Stimulated activated CD8-positive, alpha-beta memory T cell treated with anti-CD3 and anti-CD28 coated beads, Interleukin-2, amount 100 ng/mL, for 48 hours (primary cell): ENCODE measurements around the gene MPO.
A peak's percentile ranks its signal among the peaks of the same experiment; 100 is the strongest.

Experiments
- DNase-seq, 2 donors: peaks; one replicate each; pipeline ENCODE4 v3.0.0-alpha.2; 2020; ENCODE audit warnings: low read depth in 2 of 2

MPO gene

DNA sequence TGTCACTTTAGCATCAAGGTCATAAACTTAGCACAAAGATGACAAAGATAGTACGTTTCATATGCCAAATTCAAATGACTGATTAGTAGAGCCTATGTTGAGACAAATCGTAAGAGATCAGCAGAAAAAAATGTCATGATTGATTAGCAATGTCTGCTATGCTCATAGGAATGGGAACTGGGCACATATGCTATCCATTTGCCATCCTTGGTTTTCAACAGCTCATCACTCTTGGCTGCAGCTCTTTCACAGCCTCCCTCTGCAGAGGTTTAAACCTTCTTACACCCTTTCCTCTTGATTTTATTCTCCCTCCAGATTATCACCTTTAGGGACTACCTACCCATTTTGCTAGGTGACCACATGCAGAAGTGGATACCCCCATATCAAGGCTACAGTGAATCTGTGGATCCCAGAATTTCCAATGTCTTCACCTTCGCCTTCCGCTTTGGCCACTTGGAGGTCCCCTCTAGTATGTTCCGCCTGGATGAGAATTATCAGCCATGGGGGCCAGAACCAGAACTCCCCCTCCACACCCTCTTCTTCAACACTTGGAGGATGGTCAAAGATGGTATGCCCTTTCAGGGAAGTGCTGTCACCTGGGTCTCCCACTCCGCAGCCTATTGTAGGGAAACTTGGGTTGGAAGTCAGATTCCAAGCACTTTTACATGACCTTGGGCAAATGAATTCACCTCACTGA lies 16.2 kb downstream of the MPO start:
- no peak for DNase-seq

DNA sequence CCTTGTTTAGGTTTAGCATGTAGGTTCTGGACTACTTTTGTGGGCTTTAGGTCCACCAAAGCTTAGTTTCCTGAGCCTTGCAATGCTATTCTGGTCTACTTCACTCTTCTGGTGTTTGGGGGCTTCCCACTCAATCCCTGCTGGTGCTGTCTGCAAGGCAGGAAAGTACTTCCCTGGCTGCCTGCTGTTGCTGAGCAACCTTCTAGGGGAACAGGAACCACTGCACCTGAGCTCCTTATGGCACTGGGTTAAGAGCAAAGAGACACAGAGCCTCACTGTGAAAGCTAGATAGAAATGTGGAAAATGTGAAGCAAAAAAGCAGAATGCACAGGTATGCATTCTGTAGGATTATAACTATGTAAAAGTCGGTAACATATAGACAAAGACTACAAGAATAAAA lies 17.0 kb downstream of the MPO start:
- no peak for DNase-seq

DNA sequence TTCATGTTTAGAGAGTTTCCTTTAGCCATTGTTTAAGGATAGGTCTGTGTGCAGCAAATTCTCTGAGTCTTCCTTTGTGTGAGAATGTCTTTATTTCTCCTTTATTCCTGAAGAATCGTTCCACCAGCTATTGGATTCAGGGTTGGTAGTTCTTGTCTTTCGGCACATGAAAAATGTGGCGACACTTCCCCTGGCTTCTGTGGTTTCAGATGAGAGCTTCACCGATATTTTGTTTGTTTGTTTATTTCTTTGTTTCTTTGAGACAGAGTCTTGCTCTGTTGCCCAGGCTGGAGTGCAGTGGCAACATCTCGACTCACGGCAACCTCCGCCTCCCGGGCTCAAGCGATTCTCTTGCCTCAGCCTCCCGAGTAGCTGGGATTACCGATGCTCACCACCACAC lies 18.6 kb downstream of the MPO start:
- DNase-seq = no peak

GRCh38 chr17:58254803-58255202 lies 25.9 kb downstream of the MPO start:
- no peak for DNase-seq

- DNase-seq = no peak
These were observed 27.7 kb downstream of the MPO start for GRCh38 chr17:58253082-58253481.

DNA sequence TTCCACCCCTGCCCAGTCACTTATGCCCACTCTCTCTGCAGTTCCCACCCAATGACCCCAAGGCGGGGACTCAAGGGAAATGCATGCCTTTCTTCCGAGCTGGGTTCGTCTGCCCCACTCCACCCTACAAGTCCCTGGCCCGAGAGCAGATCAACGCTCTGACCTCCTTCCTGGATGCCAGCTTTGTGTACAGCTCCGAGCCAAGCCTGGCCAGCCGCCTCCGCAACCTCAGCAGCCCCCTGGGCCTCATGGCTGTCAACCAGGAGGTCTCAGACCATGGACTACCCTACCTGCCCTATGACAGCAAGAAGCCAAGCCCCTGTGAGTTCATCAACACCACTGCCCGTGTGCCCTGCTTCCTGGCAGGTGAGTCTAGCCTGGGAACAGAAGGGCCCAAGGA lies 28.6 kb downstream of the MPO start:
- no peak for DNase-seq

DNA sequence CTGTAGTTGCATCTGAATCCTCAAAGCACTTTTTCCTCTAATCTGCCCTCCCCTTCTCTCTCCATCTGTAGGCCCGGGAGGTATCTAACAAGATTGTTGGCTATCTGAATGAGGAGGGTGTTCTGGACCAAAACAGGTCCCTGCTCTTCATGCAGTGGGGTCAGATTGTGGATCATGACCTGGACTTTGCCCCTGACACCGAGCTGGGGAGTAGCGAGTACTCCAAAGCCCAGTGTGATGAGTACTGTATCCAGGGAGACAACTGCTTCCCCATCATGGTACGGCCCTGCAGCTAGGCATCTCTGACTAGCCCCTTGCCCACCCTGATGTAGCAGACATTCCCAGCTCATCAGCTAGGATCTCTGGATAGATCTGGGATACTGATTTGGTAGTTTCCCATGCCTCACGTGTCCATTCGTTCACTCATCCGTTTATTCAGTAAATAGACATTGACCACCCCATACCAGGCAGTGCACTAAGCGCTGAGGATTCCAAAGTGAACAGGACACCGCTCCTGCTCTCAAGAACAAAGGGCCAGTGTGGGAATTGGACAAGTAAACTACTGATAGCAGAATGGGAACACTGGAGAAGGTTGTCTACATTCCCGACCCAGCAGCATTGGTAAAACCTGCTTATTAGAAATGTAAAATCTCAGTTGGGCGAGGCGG lies 30.3 kb downstream of the MPO start:
- no peak for DNase-seq

GRCh38 chr17:58249270-58250133 lies 31.2 kb downstream of the MPO start:
- DNase-seq = peak; percentile 62

- no peak for DNase-seq
These were observed 31.8 kb downstream of the MPO start for GRCh38 chr17:58248955-58249269.

GRCh38 chr17:58247511-58248363 lies 33.0 kb downstream of the MPO start:
- no peak for DNase-seq

- DNase-seq = no peak
These were observed 34.0 kb downstream of the MPO start for GRCh38 chr17:58246781-58247180.

- no peak for DNase-seq
These were observed 34.5 kb downstream of the MPO start for GRCh38 chr17:58246104-58246740.

GRCh38 chr17:58245428-58246103 lies 35.2 kb downstream of the MPO start:
- no peak for DNase-seq

DNA sequence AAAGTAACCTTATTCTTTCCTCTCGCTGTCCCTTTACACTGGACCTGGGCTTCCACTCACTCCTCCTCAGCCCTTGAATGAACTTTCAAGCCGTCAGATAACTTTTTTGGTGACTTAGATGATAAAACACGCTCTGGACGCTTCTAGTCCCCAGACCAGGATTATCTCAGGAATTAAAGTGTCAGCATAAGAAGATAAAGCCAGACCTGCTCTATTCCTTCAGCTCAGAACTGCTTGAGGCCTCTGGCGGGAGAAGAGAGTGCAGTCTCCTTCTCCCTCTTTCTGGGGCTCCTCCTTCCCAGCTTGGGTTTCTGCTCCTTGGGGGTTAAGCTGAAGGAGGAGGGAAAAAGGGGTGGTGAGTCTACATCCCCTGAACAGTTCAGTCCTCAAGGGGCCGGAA lies 35.8 kb downstream of the MPO start:
- no peak for DNase-seq

- DNase-seq = no peak
These were observed 38.5 kb downstream of the MPO start for GRCh38 chr17:58242171-58242784.

- DNase-seq = no peak
These were observed 40.7 kb downstream of the MPO start for GRCh38 chr17:58239987-58240386.

GRCh38 chr17:58238147-58238634 lies 42.5 kb downstream of the MPO start, which contains the start of gene LPO:
Gene LPO (plus strand): TSS chr17:58238584. CDS start chr17:58242980, 4,396 bp downstream.
- DNase-seq = no peak

- DNase-seq = no peak
These were observed 44.3 kb downstream of the MPO start for GRCh38 chr17:58236394-58236793.

DNA sequence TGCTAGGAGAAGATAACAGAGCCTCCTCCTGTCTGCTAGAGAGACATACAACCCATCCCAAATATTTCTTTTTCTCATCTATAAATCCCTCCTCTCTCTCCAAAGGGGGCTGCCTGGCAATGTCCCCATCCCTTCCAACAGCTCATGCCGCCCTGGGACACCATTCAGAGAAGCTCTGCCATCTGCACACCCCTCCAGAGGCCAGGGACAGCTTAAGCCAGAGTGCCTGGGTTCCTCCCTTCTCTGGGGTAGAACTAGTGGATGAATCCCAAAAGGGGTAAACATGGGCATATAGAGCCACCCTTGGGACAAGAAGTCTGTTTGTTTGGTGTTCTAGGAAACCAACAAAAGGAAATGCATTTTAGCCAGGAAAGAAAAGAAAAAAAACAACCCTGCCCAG lies 44.9 kb downstream of the MPO start:
- no peak for DNase-seq

DNA sequence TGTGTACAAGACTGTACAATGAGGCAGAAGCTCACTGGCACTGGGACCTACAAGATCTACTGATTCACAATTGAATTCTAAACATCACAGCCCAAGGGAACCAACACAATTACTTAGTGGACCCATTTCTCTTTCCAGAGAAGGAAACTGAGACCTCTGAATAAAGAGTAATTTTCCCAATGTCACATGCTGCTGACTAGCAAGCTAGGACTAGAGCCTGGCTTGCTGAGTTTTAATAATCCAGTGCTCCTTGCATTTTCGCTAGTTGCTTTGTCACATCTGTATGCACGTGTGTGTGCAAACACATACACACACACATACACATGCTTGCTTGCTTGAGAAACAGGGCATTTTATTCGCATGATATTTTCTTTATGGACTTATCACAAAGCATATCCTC lies 46.2 kb downstream of the MPO start:
- no peak for DNase-seq
